Erythroblast (primary cell): ENCODE results near the gene AGPS.

Experiments used
- GATA1 ChIP-seq: IDR thresholded peaks from 2 replicates; pipeline ENCODE4 v1.6.1; 2011; ENCODE audit warnings: low read depth, mild to moderate bottlenecking, control low read depth, low read length, moderate library complexity
- POLR2A ChIP-seq: IDR thresholded peaks from 2 replicates; pipeline ENCODE4 v1.6.1; 2011; ENCODE audit warnings: mild to moderate bottlenecking, low read length

DNA sequence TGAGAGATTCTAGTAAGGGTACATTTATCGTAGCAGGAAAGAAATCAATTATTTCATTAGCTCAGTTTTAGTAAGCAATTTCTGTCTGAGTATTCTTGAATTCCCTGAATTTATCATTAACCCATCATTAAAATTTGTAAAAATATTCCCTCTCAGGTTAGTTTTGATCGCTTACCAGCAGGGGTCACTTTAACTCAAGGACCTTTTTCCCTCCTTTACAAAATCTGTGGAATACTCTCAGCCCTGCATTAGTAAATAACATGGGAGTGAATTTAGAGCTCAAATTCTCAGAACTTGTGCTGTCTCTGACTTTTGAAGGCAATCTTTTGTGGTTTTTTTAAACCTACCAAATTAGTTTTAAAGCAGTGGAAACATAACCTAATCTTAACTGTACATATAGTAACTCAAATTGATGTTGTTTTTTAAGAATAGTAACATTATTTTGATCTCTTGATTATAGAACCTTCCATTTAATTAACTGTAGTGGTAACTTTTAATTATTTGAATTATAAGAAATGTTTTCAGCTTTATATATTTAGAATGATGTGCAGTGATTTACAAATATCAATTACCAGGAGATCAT, 97.2 kb downstream of the AGPS start:
- TF ChIP-seq GATA1 (no peak), POLR2A (no peak)
